ENCODE results near the gene KDM2B. TPM values are rescaled to one million over a fixed set of nuclear protein-coding genes. Genes with fewer than 3 reads are reported as not detected.

KDM2B gene
- total RNA-seq, 1 experiment from 2014 or later: 49.3 TPM

GRCh38 chr12:121575952-121576625 is 4.7 kb downstream of the KDM2B start:
- Histone ChIP-seq H3K9me3 (ENCODE audit: low read depth, low read length, poor library complexity, severe bottlenecking) (no peaks in the 10 kb centered on the region), H3K4me3 (ENCODE audit: low read depth, low read length, poor library complexity, severe bottlenecking) (no peak overlapping the region), H3K36me3 (ENCODE audit: insufficient read depth, low read length, poor library complexity, severe bottlenecking) (peaks cover 23% of the 10 kb centered on the region), H3K27ac (ENCODE audit: low read depth, low read length, poor library complexity, severe bottlenecking) (peak overlapping the region; percentile 78), H3K4me1 (ENCODE audit: insufficient read depth, low read length, poor library complexity, severe bottlenecking) (peaks cover 27% of the 10 kb centered on the region), H3K27me3 (replicated peaks; ENCODE audit: insufficient read depth, low read depth, low read length, poor library complexity) (no peaks in the 10 kb centered on the region)
- ChIA-PET CTCF (interaction anchor here (1.0 kb wide), 2 partner anchors 24 to 51 kb away, joined by 4 read pairs; no protein-coding TSS in a partner anchor), POLR2A (ENCODE audit: low non-redundant PET) (no interaction called here)
- intact Hi-C loops (cut with micrococcal nuclease; ENCODE audit: unreplicated experiment): no loop called here
- DNase-seq (ENCODE audit: low spot score): no peak
- TF ChIP-seq EZH2 (IDR thresholded peaks at IDR 0.05; ENCODE audit: borderline replicate concordance, low read depth, low read length, poor library complexity, severe bottlenecking) (no peak), CTCF (conservative IDR thresholded peaks at IDR 0.05; ENCODE audit: low read depth, low read length) (no peak)
- BruUV-seq (replicated peaks): no TSS peak

GRCh38 chr12:121575051-121575450 is 5.8 kb downstream of the KDM2B start:
- Histone ChIP-seq H3K4me3 (ENCODE audit: low read depth, low read length, poor library complexity, severe bottlenecking) (no peak overlapping the region), H3K27me3 (replicated peaks; ENCODE audit: insufficient read depth, low read depth, low read length, poor library complexity) (no peaks in the 10 kb centered on the region), H3K4me1 (ENCODE audit: insufficient read depth, low read length, poor library complexity, severe bottlenecking) (peaks cover 21% of the 10 kb centered on the region), H3K9me3 (ENCODE audit: low read depth, low read length, poor library complexity, severe bottlenecking) (no peaks in the 10 kb centered on the region), H3K27ac (ENCODE audit: low read depth, low read length, poor library complexity, severe bottlenecking) (no peak overlapping the region), H3K36me3 (ENCODE audit: insufficient read depth, low read length, poor library complexity, severe bottlenecking) (peaks cover 33% of the 10 kb centered on the region)
- intact Hi-C loops (cut with micrococcal nuclease; ENCODE audit: unreplicated experiment): no loop called here
- DNase-seq (ENCODE audit: low spot score): no peak
- no TSS peak for BruUV-seq (replicated peaks)
- ChIA-PET POLR2A (ENCODE audit: low non-redundant PET) (no interaction called here), CTCF (no interaction called here)
- TF ChIP-seq CTCF (conservative IDR thresholded peaks at IDR 0.05; ENCODE audit: low read depth, low read length) (no peak), EZH2 (IDR thresholded peaks at IDR 0.05; ENCODE audit: borderline replicate concordance, low read depth, low read length, poor library complexity, severe bottlenecking) (no peak)

- H3K4me1 ChIP-seq (ENCODE audit: insufficient read depth, low read length, poor library complexity, severe bottlenecking): peaks cover 21% of the 10 kb centered on the region
- intact Hi-C loops (cut with micrococcal nuclease; ENCODE audit: unreplicated experiment): no loop called here
- DNase-seq (ENCODE audit: low spot score): no peak
- H3K36me3 ChIP-seq (ENCODE audit: insufficient read depth, low read length, poor library complexity, severe bottlenecking): peaks cover 33% of the 10 kb centered on the region
- no peak overlapping the region for H3K27ac ChIP-seq (ENCODE audit: low read depth, low read length, poor library complexity, severe bottlenecking)
- H3K27me3 ChIP-seq (replicated peaks; ENCODE audit: insufficient read depth, low read depth, low read length, poor library complexity): no peaks in the 10 kb centered on the region
- CTCF ChIA-PET: interaction anchor here (0.6 kb wide), 1 partner anchor 23 kb away, joined by 4 read pairs; no protein-coding TSS in a partner anchor
- BruUV-seq (replicated peaks): no TSS peak
- TF ChIP-seq EZH2 (IDR thresholded peaks at IDR 0.05; ENCODE audit: borderline replicate concordance, low read depth, low read length, poor library complexity, severe bottlenecking): no peak
- TF ChIP-seq CTCF (conservative IDR thresholded peaks at IDR 0.05; ENCODE audit: low read depth, low read length): no peak
- POLR2A ChIA-PET (ENCODE audit: low non-redundant PET): no interaction called here
- H3K4me3 ChIP-seq (ENCODE audit: low read depth, low read length, poor library complexity, severe bottlenecking): no peak overlapping the region
- no peaks in the 10 kb centered on the region for H3K9me3 ChIP-seq (ENCODE audit: low read depth, low read length, poor library complexity, severe bottlenecking)
Measured at GRCh38 chr12:121574025-121574424, 6.8 kb downstream of the KDM2B start.
